Neutrophil (primary cell): ENCODE data around the gene LRBA.

Experiments
- H3K27ac ChIP-seq: fragments of 200-600 bp; sonication (generic); 2 replicates; pipeline ENCODE4 v1.5.1; 2016; ENCODE audit warnings: mild to moderate bottlenecking, moderate library complexity
- H3K27me3 ChIP-seq: fragments of 200-600 bp; sonication (generic); 2 replicates; pipeline ENCODE4 v1.6.0; 2016; ENCODE audit warnings: mild to moderate bottlenecking
- H3K36me3 ChIP-seq: fragments of 200-600 bp; sonication (generic); 2 replicates; pipeline ENCODE4 v1.5.1; 2017
- H3K4me1 ChIP-seq, 2 experiments: fragments of 200-600 bp in 1 of 2; sonication (generic) in 1 of 2; 1 replicate in 1 of 2; 2 replicates in 1 of 2; pipeline versions ENCODE4 v1.5.1 to v1.6.1; 2013 to 2016; ENCODE audit warnings: low read depth in 1 of 2, low read length in 1 of 2, mild to moderate bottlenecking in 1 of 2, moderate library complexity in 1 of 2; ENCODE audit not compliant: control insufficient read depth in 1 of 2, insufficient read depth in 1 of 2
- H3K4me3 ChIP-seq, 2 experiments: fragments of 200-600 bp in 1 of 2; sonication (generic) in 1 of 2; 1 replicate in 1 of 2; 2 replicates in 1 of 2; pipeline ENCODE4 v1.5.1; 2013 to 2016; ENCODE audit warnings: low read depth in 1 of 2, low read length in 1 of 2, mild to moderate bottlenecking in 1 of 2, moderate library complexity in 1 of 2
- H3K9me3 ChIP-seq: fragments of 200-600 bp; sonication (generic); 2 replicates; pipeline ENCODE4 v1.5.1; 2016
- TF ChIP-seq, protein P1 (sequence below): fragments of 200-600 bp; sonication (generic); IDR thresholded peaks from 2 replicates; pipeline ENCODE4 v1.5.1; 2016; ENCODE audit warnings: antibody characterized with exemption

Gene LRBA

GRCh38 chr4:150588316-150588715 lies 426.8 kb downstream of the LRBA start:
- H3K4me1 ChIP-seq: no peaks in the 10 kb centered on the region
- no peak overlapping the region for H3K4me3 ChIP-seq
- TF ChIP-seq, protein P1, sequence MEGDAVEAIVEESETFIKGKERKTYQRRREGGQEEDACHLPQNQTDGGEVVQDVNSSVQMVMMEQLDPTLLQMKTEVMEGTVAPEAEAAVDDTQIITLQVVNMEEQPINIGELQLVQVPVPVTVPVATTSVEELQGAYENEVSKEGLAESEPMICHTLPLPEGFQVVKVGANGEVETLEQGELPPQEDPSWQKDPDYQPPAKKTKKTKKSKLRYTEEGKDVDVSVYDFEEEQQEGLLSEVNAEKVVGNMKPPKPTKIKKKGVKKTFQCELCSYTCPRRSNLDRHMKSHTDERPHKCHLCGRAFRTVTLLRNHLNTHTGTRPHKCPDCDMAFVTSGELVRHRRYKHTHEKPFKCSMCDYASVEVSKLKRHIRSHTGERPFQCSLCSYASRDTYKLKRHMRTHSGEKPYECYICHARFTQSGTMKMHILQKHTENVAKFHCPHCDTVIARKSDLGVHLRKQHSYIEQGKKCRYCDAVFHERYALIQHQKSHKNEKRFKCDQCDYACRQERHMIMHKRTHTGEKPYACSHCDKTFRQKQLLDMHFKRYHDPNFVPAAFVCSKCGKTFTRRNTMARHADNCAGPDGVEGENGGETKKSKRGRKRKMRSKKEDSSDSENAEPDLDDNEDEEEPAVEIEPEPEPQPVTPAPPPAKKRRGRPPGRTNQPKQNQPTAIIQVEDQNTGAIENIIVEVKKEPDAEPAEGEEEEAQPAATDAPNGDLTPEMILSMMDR: no peak
- H3K9me3 ChIP-seq: peaks cover under 1% of the 10 kb centered on the region
- no peak overlapping the region for H3K27ac ChIP-seq
- H3K27me3 ChIP-seq: no peaks in the 10 kb centered on the region
- H3K36me3 ChIP-seq: no peaks in the 10 kb centered on the region

- TF ChIP-seq, protein P1: no peak
- no peaks in the 10 kb centered on the region for H3K36me3 ChIP-seq
Measured at GRCh38 chr4:150586162-150586810, 428.8 kb downstream of the LRBA start.

DNA sequence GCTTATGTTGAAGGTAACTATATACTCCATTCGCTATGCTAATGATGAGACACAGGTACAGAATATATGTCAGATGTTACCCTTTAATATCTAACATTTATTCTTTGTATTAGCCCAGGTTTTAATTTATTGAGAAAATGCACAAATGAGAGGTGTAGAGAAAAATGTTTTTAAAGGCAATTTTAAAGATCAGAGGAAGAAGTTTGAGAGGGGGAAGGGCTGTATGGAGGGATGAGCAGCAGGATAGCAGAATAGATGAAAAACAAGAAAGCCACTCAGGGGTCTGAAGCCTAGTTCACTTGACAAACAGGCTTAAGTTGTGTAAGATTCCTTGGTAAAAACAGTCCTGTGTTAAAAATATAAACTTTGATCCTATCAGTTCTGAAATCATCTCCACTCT lies 429.5 kb downstream of the LRBA start:
- H3K27me3 ChIP-seq: no peaks in the 10 kb centered on the region
- H3K9me3 ChIP-seq: peaks cover 7% of the 10 kb centered on the region
- TF ChIP-seq, protein P1: no peak
- no peaks in the 10 kb centered on the region for H3K36me3 ChIP-seq
- no peak overlapping the region for H3K4me3 ChIP-seq
- H3K4me1 ChIP-seq: no peaks in the 10 kb centered on the region
- H3K27ac ChIP-seq: no peak overlapping the region

More at GRCh38 chr4:150586162-150586810, 428.8 kb downstream of the LRBA start:
- Histone ChIP-seq H3K27ac (no peak overlapping the region), H3K9me3 (peaks cover 7% of the 10 kb centered on the region), H3K4me1 (no peaks in the 10 kb centered on the region), H3K4me3 (no peak overlapping the region), H3K27me3 (no peaks in the 10 kb centered on the region)

DNA sequence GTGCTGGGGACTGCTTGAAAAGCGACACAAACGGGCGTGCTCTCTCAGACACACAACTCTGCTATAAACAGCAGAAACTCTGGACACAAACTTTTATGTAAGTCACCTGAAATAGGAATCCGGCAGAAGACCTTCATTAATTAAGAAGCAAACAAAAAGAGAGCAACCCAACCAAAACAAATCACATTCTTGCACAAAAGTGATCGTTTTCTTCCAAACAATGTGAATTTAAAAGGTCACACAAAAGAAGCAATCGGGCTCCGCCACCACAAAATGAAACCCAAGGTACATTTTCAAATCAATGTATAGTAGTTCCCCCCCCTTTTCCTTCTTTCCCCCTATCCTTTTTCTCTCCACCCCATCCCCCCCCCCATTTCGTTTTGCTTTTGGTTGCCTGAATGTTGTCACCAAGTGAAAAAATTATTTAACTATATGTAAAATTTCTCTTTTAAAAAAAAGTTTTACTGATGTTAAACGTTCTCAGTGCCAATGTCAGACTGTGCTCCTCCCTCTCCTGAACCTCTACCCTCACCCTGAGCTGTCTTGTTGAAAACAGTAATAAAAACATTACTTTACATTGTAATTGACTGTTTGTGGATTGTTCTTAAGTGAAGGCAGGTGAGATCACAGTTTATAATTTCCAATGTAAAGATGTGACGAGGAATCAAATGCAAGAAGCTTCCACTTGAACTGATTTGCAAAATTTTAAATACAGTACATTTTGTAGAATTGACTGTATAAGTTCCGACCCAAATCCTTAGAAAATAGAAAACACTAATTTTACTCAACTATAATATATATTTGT lies 430.8 kb downstream of the LRBA start:
- H3K4me3 ChIP-seq: no peak overlapping the region
- H3K36me3 ChIP-seq: no peaks in the 10 kb centered on the region
- H3K4me1 ChIP-seq: no peaks in the 10 kb centered on the region
- no peaks in the 10 kb centered on the region for H3K27me3 ChIP-seq
- TF ChIP-seq, protein P1: no peak
- H3K27ac ChIP-seq: no peak overlapping the region
- peaks cover 7% of the 10 kb centered on the region for H3K9me3 ChIP-seq

GRCh38 chr4:150583287-150584110 lies 431.6 kb downstream of the LRBA start:
- Histone ChIP-seq H3K36me3 (no peaks in the 10 kb centered on the region), H3K9me3 (peaks cover 7% of the 10 kb centered on the region), H3K4me3 (no peak overlapping the region), H3K27ac (no peak overlapping the region), H3K27me3 (no peaks in the 10 kb centered on the region), H3K4me1 (no peaks in the 10 kb centered on the region)
- TF ChIP-seq, protein P1: no peak
